MCF 10A (cell line): ENCODE results near the gene RRP1. TPM values are rescaled to one million over a fixed set of nuclear protein-coding genes. Genes with fewer than 3 reads are reported as not detected.

Experiments
- BruUV-seq: library from RNA; stranded (reverse); fragments of 400-500 nt; replicated peaks from 2 replicates; lab custom pipeline; 2021; lab: Mats Ljungman, UMichigan
- CTCF ChIA-PET: fragments of 300-600 bp; sonication (Branson Sonifier 250); formaldehyde crosslinking; extraction: SDS; loops from one replicate; lab custom pipeline; 2021; ENCODE audit warnings: antibody characterized with exemption, inconsistent platforms; lab: Yijun Ruan, JAX
- POLR2A ChIA-PET: fragments of 300-600, 350-650 bp; sonication (Branson Sonifier 250); formaldehyde crosslinking; extraction: SDS; loops from one replicate; lab custom pipeline; 2020; ENCODE audit warnings: antibody characterized with exemption, inconsistent platforms; lab: Yijun Ruan, JAX
- DNase-seq: peaks from one replicate; pipeline ENCODE4 v3.0.0-alpha.2; 2018; ENCODE audit not compliant: unreplicated experiment
- H3K27ac Mint-ChIP-seq: one replicate; pipeline ENCODE4 v1.8.0; 2022; ENCODE audit warnings: mild to moderate bottlenecking, low read depth, mixed read lengths; ENCODE audit not compliant: unreplicated experiment
- H3K27me3 Mint-ChIP-seq: one replicate; pipeline ENCODE4 v1.8.0; 2022; ENCODE audit warnings: mixed read lengths; ENCODE audit not compliant: insufficient read depth, unreplicated experiment
- H3K36me3 Mint-ChIP-seq: one replicate; pipeline ENCODE4 v1.8.0; 2022; ENCODE audit warnings: mild to moderate bottlenecking, moderate library complexity, mixed read lengths; ENCODE audit not compliant: insufficient read depth, unreplicated experiment
- H3K4me1 Mint-ChIP-seq: one replicate; pipeline ENCODE4 v1.8.0; 2022; ENCODE audit warnings: mixed read lengths; ENCODE audit not compliant: insufficient read depth, unreplicated experiment
- H3K4me3 Mint-ChIP-seq: one replicate; pipeline ENCODE4 v1.8.0; 2022; ENCODE audit warnings: mild to moderate bottlenecking, moderate library complexity, mixed read lengths; ENCODE audit not compliant: unreplicated experiment
- H3K9me3 Mint-ChIP-seq: one replicate; pipeline ENCODE4 v1.8.0; 2022; ENCODE audit warnings: mixed read lengths; ENCODE audit not compliant: unreplicated experiment
- CTCF ChIP-seq: fragments of 200-600 bp; IDR thresholded peaks from one replicate; pipeline ENCODE4 v1.8.0; 2022; ENCODE audit warnings: antibody characterized with exemption, mild to moderate bottlenecking; ENCODE audit not compliant: unreplicated experiment
- intact Hi-C: fragments of 100-400 bp; cut with micrococcal nuclease; formaldehyde crosslinking; loops from 2 replicates; pipeline ENCODE4 v1.14.1; 2022
- total RNA-seq: library from RNA; stranded (reverse); gene quantifications from 2 replicates; pipeline ENCODE4 v1.2.3, GENCODE V29; 2022

RRP1 gene
- total RNA-seq, 1 experiment from 2014 or later, result 56.0 TPM

DNA sequence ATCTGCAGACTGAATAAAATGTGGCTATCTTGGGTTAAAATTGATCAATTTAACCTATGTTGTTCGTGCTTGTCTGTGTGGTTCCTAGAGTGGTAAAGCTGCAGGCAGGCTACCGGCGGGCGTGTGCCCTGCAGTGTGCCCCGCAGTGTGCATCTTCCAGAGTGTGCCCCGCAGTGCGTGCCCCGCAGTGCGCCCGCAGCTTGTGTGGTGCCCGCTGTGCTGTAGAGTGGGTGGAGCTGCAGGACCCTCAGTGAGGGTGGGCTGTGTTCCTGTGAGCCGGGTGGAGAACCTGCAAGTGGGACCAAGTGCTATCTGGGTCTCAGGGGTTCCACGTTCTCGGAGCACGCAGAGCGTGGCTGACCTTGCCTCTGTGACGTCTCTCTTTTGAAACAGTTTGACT lies 10.7 kb downstream of the RRP1 start:
- no peak for DNase-seq
- H3K9me3 Mint-ChIP-seq, result no peaks in the 10 kb centered on the region
- BruUV-seq, result no TSS peak
- ChIA-PET POLR2A (interaction anchor here (1.0 kb wide), 1 partner anchor 10 kb away, joined by 7 read pairs; no protein-coding TSS in a partner anchor), CTCF (no interaction called here)
- peaks cover 77% of the 10 kb centered on the region for H3K36me3 Mint-ChIP-seq
- no peak overlapping the region for H3K4me3 Mint-ChIP-seq
- no peak for TF ChIP-seq CTCF
- peaks cover 4% of the 10 kb centered on the region for H3K4me1 Mint-ChIP-seq
- H3K27ac Mint-ChIP-seq, result no peak overlapping the region
- intact Hi-C loops, result no loop called here
- no peaks in the 10 kb centered on the region for H3K27me3 Mint-ChIP-seq

- Mint-ChIP-seq H3K36me3 (peaks cover 73% of the 10 kb centered on the region), H3K27ac (no peak overlapping the region), H3K4me1 (peaks cover 4% of the 10 kb centered on the region), H3K4me3 (no peak overlapping the region), H3K9me3 (no peaks in the 10 kb centered on the region), H3K27me3 (no peaks in the 10 kb centered on the region)
- ChIA-PET CTCF (no interaction called here), POLR2A (interaction anchor here (1.0 kb wide), 1 partner anchor 10 kb away, joined by 7 read pairs; no protein-coding TSS in a partner anchor)
- intact Hi-C loops, result no loop called here
- no TSS peak for BruUV-seq
- no peak for DNase-seq
- no peak for TF ChIP-seq CTCF
These were observed 11.2 kb downstream of the RRP1 start for GRCh38 chr21:43800566-43800965.

GRCh38 chr21:43801006-43801783 lies 11.8 kb downstream of the RRP1 start:
- CTCF ChIA-PET, result interaction anchor here (0.7 kb wide), 1 partner anchor 100 kb away, joined by 3 read pairs; no protein-coding TSS in a partner anchor
- DNase-seq, result no peak
- Mint-ChIP-seq H3K36me3 (peaks cover 66% of the 10 kb centered on the region), H3K4me1 (peaks cover 4% of the 10 kb centered on the region), H3K27ac (no peak overlapping the region), H3K9me3 (no peaks in the 10 kb centered on the region), H3K4me3 (no peak overlapping the region), H3K27me3 (no peaks in the 10 kb centered on the region)
- intact Hi-C loops, result no loop called here
- BruUV-seq, result no TSS peak
- no peak for TF ChIP-seq CTCF
- POLR2A ChIA-PET, result interaction anchor here (1.0 kb wide), 1 partner anchor 11 kb away, joined by 7 read pairs; no protein-coding TSS in a partner anchor

- no peaks in the 10 kb centered on the region for H3K9me3 Mint-ChIP-seq
- H3K27ac Mint-ChIP-seq, result no peak overlapping the region
- peaks cover 50% of the 10 kb centered on the region for H3K36me3 Mint-ChIP-seq
- H3K4me1 Mint-ChIP-seq, result peaks cover 4% of the 10 kb centered on the region
- intact Hi-C loops, result no loop called here
- BruUV-seq, result no TSS peak
- ChIA-PET POLR2A (no interaction called here), CTCF (interaction anchor here (0.6 to 1.3 kb wide), 2 partner anchors 9 to 13 kb away, joined by 3 read pairs; partner anchors contain the start of gene RRP1)
- DNase-seq, result no peak
- H3K27me3 Mint-ChIP-seq, result no peaks in the 10 kb centered on the region
- no peak for TF ChIP-seq CTCF
- H3K4me3 Mint-ChIP-seq, result no peak overlapping the region
These were observed 13.4 kb downstream of the RRP1 start for GRCh38 chr21:43802713-43803313.
